D721Med (cell line): ENCODE measurements around the gene NUDT16.

ENCODE experiments used
- DNase-seq: peaks from one replicate; pipeline ENCODE4 v3.0.0; 2011; ENCODE audit warnings: low spot score; ENCODE audit not compliant: insufficient read length
- FAIRE-seq: peaks from 2 replicates; lab custom pipeline; 2011; peaks lifted over from hg19 to GRCh38; lab: Jason Lieb, UNC
- TF ChIP-seq, protein P1 (sequence below): IDR thresholded peaks from 2 replicates; pipeline ENCODE4 v1.5.1; 2012; ENCODE audit warnings: mild to moderate bottlenecking, control low read depth; ENCODE audit not compliant: insufficient read depth; ENCODE audit errors: missing control alignments

NUDT16 gene

DNA sequence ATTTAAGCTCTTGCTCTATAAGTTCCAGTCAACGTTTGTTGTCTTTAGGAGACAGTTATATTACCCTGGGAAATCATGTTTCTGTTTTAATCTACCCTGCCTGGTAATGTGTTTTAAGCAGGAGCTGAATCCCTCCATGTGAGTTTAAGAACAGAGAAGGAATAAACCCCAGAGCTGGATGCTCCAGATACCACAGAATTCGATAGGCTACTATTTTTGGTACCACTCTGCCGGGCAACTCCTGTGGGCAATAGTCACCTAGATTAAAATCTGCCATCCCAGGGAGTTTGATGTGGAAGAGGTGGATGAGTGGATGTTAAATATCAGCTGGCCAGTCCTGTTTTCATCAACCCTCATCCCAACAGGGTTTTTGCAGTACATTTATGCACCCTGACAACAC is 20.4 kb downstream of the NUDT16 start:
- FAIRE-seq (no peak), DNase-seq (no peak)
- TF ChIP-seq, protein P1, sequence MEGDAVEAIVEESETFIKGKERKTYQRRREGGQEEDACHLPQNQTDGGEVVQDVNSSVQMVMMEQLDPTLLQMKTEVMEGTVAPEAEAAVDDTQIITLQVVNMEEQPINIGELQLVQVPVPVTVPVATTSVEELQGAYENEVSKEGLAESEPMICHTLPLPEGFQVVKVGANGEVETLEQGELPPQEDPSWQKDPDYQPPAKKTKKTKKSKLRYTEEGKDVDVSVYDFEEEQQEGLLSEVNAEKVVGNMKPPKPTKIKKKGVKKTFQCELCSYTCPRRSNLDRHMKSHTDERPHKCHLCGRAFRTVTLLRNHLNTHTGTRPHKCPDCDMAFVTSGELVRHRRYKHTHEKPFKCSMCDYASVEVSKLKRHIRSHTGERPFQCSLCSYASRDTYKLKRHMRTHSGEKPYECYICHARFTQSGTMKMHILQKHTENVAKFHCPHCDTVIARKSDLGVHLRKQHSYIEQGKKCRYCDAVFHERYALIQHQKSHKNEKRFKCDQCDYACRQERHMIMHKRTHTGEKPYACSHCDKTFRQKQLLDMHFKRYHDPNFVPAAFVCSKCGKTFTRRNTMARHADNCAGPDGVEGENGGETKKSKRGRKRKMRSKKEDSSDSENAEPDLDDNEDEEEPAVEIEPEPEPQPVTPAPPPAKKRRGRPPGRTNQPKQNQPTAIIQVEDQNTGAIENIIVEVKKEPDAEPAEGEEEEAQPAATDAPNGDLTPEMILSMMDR = no peak

DNA sequence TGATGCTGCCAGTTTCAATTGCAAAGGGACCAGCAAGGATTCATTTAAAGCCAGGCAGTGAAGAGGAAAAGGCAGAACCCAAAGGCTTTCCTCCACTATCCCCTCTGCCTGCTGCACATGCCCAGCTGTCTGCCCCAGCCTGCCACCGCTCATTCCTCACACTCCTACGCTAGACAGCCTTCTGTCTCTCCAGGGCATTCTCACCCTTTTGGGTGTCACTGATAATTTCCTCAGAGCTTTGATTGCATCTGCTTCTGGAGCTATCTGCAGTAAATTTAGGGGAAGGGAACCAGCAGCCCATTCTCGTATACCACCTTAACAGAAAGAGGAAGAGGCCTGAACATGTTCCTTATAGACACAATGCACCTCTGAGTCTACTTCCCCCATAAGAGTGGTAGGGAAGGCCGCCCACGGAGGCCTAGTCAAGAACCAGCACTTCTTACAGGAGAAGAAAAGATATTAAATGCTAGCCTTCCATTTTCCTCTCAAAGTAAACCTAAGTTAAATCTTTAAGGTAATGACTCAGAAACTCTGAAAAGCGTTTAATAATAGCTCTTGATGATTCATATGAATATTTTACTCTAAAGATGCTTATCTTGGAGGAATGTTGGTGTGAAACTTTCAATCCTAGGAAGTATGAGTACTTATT is 20.9 kb downstream of the NUDT16 start:
- FAIRE-seq (no peak), DNase-seq (no peak)
- TF ChIP-seq, protein P1 = no peak

DNA sequence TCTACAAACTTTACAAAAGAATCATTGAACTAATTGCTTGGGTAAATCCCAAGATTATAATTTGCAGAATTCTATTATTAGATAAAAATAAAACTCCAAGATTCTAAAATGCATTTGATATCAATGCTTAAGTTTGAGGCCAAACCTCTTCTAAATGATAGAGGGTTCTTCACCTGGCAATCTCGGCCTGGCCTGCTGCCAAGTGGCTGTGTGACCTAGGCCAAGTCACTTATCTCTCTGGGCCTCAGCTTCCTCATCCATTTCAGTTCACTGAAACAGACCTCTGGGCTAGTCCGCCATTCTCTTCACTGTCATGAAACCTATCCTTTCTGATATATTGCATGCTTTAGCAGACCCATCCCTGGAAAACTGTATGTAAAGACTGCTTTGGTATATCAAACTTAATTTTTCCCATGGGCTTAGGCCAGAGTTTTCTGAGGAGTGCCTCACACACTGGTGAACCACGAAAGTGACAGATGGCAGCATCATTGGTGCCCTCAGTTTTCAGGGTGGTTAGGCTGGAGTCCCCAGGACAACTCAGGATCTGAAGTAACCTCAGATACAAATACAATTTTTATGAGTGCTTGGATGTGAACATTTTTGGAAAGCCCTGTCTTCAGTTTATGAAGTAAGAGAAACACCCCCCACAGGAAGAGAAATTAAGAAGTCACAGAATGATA is 21.8 kb downstream of the NUDT16 start:
- FAIRE-seq = no peak
- TF ChIP-seq, protein P1 = no peak
- DNase-seq = no peak

DNA sequence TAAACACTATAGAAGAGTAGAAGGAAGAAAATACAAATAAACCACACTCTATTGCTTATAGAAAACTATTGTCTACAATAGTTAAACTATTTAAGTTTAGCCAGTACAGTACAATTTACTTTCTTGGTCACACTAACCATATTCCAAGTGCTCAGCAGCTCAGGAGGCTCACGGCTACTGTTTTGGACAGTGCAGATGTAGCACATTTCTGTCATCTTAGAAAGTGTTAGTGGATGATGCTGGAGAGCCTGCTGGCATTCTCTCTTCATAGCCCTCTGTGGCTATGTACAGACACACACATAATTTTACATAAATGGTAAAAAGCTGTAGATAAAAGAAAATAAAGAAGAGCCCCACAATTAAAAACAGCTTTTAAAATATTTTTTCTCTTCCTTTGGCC is 23.8 kb downstream of the NUDT16 start:
- DNase-seq = no peak
- FAIRE-seq = no peak
- TF ChIP-seq, protein P1 = no peak

DNA sequence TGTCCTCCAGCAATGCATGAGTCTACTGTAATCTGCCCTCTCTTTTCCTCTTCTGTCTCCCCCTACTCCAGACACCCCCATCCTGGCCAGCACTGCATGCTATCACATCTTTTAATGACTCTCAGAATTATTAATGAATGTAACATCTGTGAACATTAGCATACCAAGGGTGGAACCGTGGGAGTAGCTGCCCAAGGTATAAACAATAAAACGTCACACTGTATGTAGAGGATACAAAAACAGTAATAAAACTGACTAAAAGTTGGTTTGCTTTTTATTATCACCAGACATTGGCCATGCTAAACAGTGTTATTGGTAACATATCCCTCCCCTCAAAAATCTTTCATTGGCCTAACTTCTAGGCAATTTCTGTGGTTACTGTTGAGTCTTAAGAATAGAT is 24.7 kb downstream of the NUDT16 start:
- no peak for DNase-seq
- TF ChIP-seq, protein P1 = no peak
- no peak for FAIRE-seq

DNA sequence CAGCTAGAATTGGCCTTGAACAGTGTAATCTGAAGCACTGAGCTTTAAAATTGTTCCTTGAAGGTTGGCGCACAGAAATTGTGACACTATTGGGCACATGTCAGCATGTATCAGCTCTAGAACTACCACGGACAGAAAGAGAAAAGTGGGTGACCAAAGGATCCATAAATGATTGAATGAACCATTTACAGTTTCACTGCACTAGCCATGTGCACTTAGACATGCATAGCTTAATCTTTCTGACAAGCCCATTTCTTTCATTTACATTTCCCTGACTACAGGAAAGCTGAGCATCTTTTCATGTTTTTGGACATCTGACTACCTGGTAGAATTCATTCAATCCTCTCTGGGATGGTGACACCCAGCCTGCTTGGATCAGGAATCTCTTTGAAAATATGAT is 36.2 kb downstream of the NUDT16 start:
- no peak for DNase-seq
- no peak for FAIRE-seq
- TF ChIP-seq, protein P1 = no peak

DNA sequence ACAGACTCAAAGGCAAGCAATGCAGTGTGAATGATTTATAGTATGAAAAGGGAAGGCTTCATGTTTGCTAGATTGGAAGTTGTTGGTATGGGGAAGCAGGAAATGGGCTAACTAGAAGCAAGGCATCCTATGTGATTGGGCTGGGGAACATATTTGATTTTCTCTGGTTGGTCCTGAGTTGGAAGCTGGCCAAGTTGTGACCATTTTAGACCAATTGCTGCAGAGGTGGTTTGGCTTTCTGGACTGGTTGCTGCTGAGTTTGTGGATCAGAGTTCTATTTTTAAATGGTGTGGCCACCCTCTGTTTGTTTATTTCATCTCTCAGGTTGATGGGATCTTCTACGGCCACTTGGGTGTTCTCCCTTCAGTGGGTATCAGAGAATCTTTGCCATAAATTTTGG is 39.7 kb downstream of the NUDT16 start:
- TF ChIP-seq, protein P1 = no peak
- DNase-seq (no peak), FAIRE-seq (no peak)
